Stimulated activated naive CD4-positive, alpha-beta T cell treated with Interleukin-2 at 50 U/mL for 16 hours (primary cell): Measurements from ENCODE around the gene BPIFA1.

Source experiments
- DNase-seq: peaks from one replicate; lab custom pipeline; 2025; lab: John Stamatoyannopoulos, UW

Gene BPIFA1

GRCh38 chr20:33239979-33240736 is 4.4 kb downstream of the BPIFA1 start:
- no peak for DNase-seq

- no peak for DNase-seq
These were observed 5.1 kb downstream of the BPIFA1 start for GRCh38 chr20:33240923-33241322.

- no peak for DNase-seq
These were observed 6.7 kb downstream of the BPIFA1 start for GRCh38 chr20:33242319-33243100.

GRCh38 chr20:33246077-33246476 is 10.3 kb downstream of the BPIFA1 start:
- no peak for DNase-seq

GRCh38 chr20:33249456-33249855 is 13.7 kb downstream of the BPIFA1 start:
- DNase-seq = no peak

GRCh38 chr20:33250666-33251065 is 14.9 kb downstream of the BPIFA1 start:
- no peak for DNase-seq

- DNase-seq = no peak
These were observed 15.7 kb downstream of the BPIFA1 start for GRCh38 chr20:33251496-33251895.

- DNase-seq = no peak
These were observed 16.7 kb downstream of the BPIFA1 start for GRCh38 chr20:33252460-33252859.

GRCh38 chr20:33255005-33255404 is 19.2 kb downstream of the BPIFA1 start:
- DNase-seq = no peak

GRCh38 chr20:33257237-33257636 is 21.4 kb downstream of the BPIFA1 start:
- DNase-seq = no peak

GRCh38 chr20:33259371-33259770 is 23.6 kb downstream of the BPIFA1 start:
- DNase-seq = no peak

- no peak for DNase-seq
These were observed 25.7 kb downstream of the BPIFA1 start for GRCh38 chr20:33261465-33261864.

GRCh38 chr20:33262658-33263065 is 26.9 kb downstream of the BPIFA1 start:
- DNase-seq = no peak

- DNase-seq = no peak
These were observed 28.0 kb downstream of the BPIFA1 start for GRCh38 chr20:33263784-33264183.

- DNase-seq = no peak
These were observed 31.9 kb downstream of the BPIFA1 start for GRCh38 chr20:33267701-33268100.

GRCh38 chr20:33272155-33272873 is 36.5 kb downstream of the BPIFA1 start:
- DNase-seq = no peak

- no peak for DNase-seq
These were observed 37.5 kb downstream of the BPIFA1 start for GRCh38 chr20:33273117-33273851.

- DNase-seq = no peak
These were observed 39.4 kb downstream of the BPIFA1 start for GRCh38 chr20:33275215-33275614.

- no peak for DNase-seq
These were observed 40.1 kb downstream of the BPIFA1 start for GRCh38 chr20:33275871-33276270.

- DNase-seq = no peak
These were observed 40.7 kb downstream of the BPIFA1 start for GRCh38 chr20:33276303-33277113.
